Dedifferentiated amniotic fluid mesenchymal stem cell (primary cell): ENCODE measurements around the gene STARD10.
"Not testable (repeated sequence)": the region's sequence is repeated elsewhere in the genome, so short reads cannot be mapped to it uniquely, and the experiment has no call there.

Source experiments
- DNase-seq: peaks from one replicate; pipeline ENCODE4 v3.0.0-alpha.2; 2016; ENCODE audit errors: extremely low spot score

STARD10 gene

GRCh38 chr11:72807792-72808191, 13.9 kb upstream of the STARD10 start:
- no peak for DNase-seq

DNA sequence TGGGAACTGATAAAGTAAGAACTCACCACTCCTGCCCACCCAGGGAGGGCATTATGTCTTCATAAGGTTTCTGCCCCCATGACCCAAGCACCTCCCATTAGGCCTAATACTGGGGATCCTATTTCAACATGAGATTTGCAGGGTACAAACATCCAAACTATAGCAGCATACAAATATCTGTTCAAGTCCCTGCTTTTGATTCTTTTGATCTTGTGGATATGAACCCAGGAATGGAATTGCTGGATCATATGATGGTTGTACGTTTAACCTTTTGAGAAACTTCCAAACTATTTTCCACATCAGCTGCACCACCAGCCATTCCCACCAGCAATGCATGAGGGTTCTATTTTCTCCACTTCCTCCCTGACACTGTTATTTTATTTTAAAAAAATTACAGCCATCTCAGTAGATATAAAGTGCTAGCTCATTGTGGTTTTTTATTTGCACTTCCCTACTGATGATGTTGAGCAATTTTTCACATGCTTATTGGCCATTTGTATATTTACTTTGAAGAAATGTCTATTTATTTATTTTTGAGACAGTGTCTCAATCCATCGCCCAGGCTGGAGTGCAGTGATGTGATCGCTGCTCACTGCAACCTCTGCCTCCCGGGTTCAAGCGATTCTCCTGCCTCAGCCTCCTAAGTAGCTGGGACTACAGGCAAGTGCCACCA, 13.3 kb upstream of the STARD10 start:
- DNase-seq: no peak

- not testable (repeated sequence) for DNase-seq
Measured at GRCh38 chr11:72806378-72806777, 12.5 kb upstream of the STARD10 start.

- no peak for DNase-seq
Measured at GRCh38 chr11:72805216-72805615, 11.4 kb upstream of the STARD10 start.

GRCh38 chr11:72802822-72803221, 9.0 kb upstream of the STARD10 start:
- DNase-seq: no peak

DNA sequence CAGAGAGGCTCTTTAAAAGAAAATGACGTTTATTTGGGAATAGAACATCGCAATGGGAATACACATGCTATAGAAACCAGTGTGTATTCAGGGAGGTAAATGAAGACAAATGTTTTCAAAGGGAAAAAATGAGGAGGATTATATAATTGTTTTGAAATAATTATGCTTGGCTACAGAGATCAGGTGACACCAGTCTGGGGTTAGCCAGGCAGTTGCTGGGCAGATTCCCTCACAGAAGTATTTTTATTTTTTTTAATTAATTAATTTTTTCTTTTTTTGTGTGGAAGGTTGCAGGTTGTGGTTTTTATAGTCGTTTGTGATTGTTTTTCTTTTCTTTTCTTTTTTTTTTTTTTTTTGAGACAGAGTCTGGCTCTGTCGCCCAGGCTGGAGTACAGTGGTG, 5.6 kb upstream of the STARD10 start:
- DNase-seq: no peak

DNA sequence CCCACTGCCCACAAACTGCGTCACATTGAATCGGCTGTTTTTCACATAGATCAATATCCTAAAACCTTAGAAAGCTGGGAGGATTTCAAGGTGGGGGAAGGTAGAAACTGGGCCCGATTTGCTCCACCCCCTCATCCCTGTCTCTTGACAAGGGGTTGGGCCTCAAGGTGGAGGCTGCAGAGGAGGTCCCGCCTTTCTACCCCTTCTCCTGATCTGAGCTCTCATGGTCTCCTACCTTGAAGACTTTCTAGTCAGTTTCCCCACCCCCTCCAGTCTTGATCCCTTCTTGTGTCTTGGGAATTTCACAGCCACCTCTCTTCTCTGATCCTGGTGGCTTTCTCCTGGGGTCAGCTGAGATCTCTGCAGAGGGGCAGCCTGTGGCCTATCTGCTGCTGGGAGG, 4.5 kb upstream of the STARD10 start:
- no peak for DNase-seq

DNA sequence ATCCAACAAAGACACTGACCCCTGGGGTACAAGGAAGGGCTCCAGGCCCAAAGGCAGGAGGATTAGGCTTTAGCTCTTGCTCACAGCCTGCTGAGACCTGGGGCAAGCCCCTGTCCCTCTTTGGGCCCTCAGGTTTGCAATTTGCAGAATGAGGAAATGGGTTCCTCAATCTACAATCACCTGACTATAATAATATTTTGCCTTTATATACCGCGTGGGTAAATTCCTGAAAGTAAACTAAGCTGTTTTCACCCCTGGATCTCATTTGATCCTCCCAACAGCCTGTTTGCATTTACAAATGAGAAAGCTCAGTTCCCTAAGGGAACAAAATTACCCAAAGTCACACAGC, 797 bp downstream of the STARD10 start:
- no peak for DNase-seq

DNA sequence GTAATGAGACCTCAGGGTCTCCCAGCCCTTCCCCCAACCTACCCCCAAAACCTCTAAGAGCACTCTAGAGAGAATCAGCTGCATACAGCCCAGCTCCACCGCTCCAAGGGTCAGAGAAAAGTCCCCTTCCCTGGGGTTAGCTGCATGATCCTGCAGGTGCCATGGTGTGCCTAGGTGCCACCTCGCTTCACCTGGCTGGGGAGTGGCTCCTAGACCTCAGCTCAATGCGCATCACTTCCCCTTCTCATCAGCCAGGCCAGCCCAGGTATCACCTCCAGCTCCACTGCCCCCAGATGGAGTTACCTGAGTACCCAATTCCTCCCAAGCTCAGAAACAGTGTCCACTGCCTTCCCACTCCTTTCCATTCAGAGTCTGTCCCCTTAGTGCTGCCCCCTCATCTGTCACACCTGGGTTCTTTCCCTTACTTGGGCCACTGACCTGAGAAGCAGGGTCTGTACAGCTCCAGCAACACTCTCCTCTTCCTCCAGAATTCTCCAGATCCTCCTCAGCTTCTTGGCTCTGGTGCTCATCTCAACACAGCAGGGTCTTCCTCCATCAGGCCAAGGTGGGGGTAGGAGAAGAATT, 1.3 kb downstream of the STARD10 start:
- DNase-seq: no peak

DNA sequence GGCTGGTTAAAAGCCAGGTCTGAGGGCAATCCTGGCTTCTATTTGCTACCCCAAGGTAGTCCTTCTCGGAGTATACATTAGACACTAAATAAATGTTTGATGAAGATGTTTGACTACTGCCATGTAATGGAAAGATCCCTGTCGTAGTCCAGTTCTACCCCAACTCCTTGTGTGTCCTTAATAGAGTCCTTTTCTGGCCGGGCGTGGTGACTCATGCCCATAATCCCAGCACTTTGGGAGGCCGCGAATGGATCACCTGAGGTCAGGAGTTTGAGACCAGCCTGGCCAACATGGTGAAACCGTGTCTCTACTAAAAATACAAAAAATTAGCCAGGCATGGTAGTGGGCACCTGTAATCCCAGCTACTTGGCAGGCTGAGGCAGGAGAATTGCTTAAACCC, 2.6 kb downstream of the STARD10 start:
- DNase-seq: not testable (repeated sequence)

DNA sequence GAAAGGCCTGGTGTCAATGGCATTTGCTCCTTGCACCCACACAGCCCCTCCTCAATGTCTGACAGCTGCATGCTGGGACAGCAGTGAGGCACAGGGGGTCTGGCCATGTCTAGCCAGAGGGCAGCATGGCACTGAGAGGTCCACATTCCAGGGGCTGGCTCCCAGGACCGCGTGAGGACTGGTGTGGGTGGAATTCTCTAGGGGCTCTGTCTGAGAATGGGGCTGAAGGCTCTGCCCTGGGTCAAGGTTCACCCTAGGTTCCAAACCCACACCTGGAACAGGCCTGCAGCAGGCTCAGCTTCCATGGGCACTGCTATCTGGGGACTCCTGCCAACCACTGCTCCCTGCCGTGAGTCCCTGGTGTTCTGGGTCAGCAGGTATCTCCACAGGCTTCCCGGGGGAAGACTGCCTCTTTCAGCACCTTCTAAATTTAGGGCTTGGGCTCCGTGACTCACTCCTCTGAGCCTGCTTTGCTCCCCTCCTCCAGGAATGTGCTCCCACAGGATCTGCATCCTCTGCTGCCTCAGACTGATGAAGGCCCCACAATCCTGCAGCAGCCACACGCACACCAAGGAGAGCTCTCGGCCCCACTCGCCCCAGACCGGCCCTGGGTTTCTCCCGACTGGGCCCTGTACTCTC, 4.2 kb downstream of the STARD10 start:
- DNase-seq: no peak

DNA sequence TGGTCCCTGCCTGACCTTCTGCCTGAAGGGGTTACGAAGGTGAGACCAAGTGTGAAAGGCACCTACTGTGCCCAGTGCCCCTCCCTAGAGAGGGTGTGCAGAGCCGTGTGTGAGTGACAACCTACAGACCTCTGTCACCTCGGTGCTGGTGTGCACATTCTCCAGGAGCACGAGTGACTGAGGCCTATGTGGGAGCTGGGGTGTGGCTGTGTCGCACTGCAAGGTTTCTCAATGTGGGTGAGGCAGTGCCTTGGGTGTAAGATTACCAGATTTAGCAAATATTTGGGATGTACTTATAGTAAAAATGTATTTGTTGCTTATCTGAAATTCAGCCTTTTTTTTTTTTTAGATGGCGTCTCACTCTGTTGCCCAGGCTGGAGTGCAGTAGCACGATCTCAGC, 5.6 kb downstream of the STARD10 start:
- DNase-seq: no peak

DNA sequence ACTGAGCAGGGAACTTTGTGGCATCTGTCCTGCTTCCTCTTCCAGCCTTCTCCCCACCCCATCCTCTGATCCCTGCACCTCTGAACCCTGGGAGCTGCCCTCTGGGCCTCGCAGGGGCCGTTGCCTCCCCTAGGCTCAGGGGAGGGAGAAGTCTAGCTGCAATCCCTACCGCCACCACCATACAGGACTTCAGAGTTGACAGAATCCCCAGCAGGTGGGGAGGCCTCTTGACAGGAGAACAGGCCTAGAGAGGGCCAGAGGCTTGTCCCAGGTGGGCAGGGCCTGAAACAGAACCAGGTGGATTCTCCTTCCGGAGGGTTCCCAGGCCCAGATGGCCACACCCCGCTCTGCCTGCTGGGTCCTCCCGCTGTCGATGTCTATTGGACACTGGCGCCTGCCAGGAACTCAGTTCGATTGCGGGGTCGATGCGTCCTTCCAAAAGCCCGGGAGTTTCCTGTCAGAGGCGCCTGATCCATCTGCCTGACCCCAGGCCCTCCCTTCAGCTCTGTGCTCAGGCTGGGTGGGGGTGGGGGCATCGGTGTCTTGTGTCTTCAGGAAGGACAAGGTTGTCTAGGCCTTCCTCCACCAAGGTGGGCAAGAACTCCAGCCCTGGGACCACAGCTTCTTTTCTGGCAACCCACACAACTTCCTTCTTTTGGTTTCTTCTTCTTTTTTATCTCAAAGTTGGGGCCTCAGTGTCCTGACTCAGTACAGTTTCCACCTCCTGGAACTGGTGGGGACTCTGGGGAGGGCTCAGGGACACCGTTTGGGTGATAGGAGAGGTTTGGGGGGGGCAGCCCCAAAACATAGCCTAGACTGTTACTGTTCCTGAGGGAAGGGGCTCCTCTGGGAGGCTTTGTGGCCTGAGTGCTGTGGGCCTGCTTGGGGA, 6.4 kb downstream of the STARD10 start:
- no peak for DNase-seq

DNA sequence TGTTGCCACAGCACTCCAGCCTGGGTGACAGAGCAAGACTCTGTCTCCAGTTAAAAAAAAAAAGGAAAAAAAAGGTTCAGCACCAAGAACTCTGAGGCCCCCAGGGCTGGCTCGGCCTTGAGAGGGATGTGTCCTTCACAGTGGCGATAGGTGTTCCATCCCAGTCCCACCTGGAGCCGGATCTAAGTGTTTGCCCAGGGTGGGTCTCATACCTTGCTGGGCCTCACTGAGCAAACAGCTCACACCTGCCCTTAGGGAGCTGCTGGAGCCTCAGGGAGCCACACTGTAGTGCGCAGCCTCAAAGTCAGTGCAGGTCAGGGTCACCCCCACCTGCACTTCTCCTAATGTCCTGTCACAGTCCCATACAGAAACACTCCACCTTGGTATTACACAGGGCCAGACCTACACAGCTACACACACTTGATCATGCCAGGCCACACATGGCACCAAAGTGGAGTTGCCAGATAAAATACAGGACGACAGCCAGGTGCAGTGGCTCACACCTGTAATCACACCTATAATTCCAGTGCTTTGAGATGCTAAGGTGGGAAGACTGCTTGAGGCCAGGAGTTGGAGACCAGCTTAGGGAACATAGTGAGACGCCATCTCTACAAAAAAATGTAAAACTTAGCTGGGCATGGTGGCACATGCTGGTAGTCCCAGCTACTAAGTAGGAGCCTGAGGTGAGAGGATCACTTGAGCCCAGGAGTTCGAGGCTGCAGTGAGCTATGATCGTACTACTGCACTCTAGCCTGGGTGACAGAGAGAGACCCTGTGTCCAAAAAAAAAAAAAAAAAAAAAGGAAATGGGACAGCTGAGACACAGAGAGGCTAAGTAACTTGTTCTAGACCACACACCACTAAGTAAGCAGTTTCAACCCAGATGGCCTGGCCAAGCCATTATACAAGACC, 7.3 kb downstream of the STARD10 start:
- DNase-seq: no peak

GRCh38 chr11:72784662-72785061, 9.2 kb downstream of the STARD10 start:
- no peak for DNase-seq

- no peak for DNase-seq
Measured at GRCh38 chr11:72783144-72783905, 10.5 kb downstream of the STARD10 start.

DNA sequence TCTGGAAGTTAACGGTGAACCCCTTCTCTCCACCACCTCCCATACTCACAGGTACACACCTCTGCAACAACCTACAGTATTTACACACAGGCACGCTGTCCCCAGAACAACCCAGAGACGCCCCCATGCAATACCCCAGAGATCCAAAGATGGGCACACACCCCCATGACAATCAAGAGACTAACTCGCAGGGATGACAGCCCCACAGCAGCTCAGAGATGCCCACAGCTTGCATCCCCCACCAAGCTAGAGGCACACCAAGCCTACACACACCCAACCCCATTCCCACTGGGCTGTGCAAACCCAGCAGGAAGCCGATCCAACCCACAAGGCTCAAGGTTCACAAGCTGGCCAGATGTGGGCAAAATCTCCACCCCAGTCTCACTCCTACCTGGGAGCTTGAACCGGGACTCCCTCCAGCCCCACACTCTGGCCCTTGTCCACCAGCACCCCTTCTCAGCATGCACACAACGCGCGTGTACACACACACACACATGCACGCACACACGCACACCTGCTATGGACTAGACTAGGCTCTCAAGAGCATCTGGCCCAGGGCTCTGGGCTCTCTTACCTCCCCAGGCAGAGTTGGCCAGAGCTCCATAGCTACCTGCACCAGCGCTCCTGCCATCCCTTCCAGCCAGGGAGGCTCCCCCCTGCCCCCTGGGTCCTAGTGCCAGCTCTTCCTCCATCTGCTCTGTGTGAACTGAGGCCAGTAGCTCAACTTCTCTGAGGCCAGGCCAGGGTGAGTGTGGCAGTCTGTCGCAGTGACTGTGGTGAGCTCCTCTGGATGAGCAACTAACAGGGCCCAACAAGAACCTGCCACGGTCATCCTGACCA, 11.5 kb downstream of the STARD10 start:
- no peak for DNase-seq

- DNase-seq: no peak
Measured at GRCh38 chr11:72781313-72782080, 12.3 kb downstream of the STARD10 start.

- no peak for DNase-seq
Measured at GRCh38 chr11:72781063-72781312, 12.9 kb downstream of the STARD10 start.
